H1 (cell line): Measurements from ENCODE around the gene RALGAPB. TPM values are rescaled to one million over a fixed set of nuclear protein-coding genes. Genes with fewer than 3 reads are reported as not detected.

Source experiments
- BACH1 ChIP-seq: IDR thresholded peaks from 2 replicates; pipeline ENCODE4 v1.6.1; 2012; ENCODE audit warnings: low read length, improper control_type of control experiment
- CHD1 ChIP-seq: IDR thresholded peaks from 2 replicates; pipeline ENCODE4 v1.6.1; 2012; ENCODE audit warnings: low read depth, low read length, improper control_type of control experiment
- NRF1 ChIP-seq: IDR thresholded peaks from 2 replicates; pipeline ENCODE4 v1.6.1; 2011; ENCODE audit warnings: mild to moderate bottlenecking, low read depth, low read length, improper control_type of control experiment
- YY1 ChIP-seq: IDR thresholded peaks from 2 replicates; pipeline ENCODE4 v1.6.1; 2011; ENCODE audit warnings: low read depth, mild to moderate bottlenecking, low read length
- polyA plus RNA-seq, 7 experiments: library from polyadenylated mRNA; depleted of rRNA in 3 of 7; stranded (reverse) in 5 of 7; unstranded in 2 of 7; fragments of >200 nt in 5 of 7; fragments of 200-250 nt in 2 of 7; gene quantifications; 1 replicate in 5 of 7; 2 replicates in 1 of 7; 4 replicates in 1 of 7; pipeline versions ENCODE4 v1.2.1 to v1.2.3, GENCODE V29; 2011 to 2013; ENCODE audit warnings: missing spikeins in 2 of 7, mixed read lengths in 2 of 7
- total RNA-seq: library from RNA; stranded (reverse); fragmentation: NEBNext Ultra II Directional; extraction: Animal tissue kit (Norgen Biotek cat#: 25700); gene quantifications from 2 replicates; pipeline ENCODE4 v1.2.1, GENCODE V29; 2021
- TF ChIP-seq, protein P1 (sequence below), 3 experiments: IDR thresholded peaks; 1 replicate in 2 of 3; 2 replicates in 1 of 3; pipeline versions ENCODE4 v1.5.1 to v1.6.1; 2011; ENCODE audit warnings: low read length in 3 of 3, mild to moderate bottlenecking in 3 of 3, inconsistent platforms in 2 of 3, low read depth in 1 of 3, moderate library complexity in 1 of 3; ENCODE audit not compliant: insufficient read depth in 1 of 3; ENCODE audit errors: control extremely low read depth in 1 of 3

Gene RALGAPB
- total and polyA plus RNA-seq, 2 of the 8 experiments (the other 6 are each of a cell fraction or from before 2014, with no cell fraction given): 10.6 to 35.1 TPM

DNA sequence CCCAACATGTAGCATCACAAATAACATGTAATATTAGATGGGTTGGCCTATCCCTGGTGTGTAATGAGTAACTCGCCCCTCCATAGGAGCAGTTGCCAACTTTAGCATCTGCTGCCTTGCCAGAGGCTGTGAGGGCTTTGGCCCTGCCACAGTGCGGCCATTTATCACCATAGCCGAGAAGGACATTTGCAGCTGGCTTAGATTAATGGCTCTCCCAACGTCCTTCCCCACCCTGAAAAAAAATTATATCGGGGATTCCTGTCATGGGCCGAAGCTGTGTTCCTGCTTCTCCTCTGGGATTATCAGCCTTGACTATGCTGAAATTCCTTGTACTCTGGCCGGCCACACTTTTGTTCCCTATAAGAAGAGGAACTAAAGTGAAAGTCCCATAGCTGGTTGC is 100.8 kb downstream of the RALGAPB start (continued):
- TF ChIP-seq, protein P1, sequence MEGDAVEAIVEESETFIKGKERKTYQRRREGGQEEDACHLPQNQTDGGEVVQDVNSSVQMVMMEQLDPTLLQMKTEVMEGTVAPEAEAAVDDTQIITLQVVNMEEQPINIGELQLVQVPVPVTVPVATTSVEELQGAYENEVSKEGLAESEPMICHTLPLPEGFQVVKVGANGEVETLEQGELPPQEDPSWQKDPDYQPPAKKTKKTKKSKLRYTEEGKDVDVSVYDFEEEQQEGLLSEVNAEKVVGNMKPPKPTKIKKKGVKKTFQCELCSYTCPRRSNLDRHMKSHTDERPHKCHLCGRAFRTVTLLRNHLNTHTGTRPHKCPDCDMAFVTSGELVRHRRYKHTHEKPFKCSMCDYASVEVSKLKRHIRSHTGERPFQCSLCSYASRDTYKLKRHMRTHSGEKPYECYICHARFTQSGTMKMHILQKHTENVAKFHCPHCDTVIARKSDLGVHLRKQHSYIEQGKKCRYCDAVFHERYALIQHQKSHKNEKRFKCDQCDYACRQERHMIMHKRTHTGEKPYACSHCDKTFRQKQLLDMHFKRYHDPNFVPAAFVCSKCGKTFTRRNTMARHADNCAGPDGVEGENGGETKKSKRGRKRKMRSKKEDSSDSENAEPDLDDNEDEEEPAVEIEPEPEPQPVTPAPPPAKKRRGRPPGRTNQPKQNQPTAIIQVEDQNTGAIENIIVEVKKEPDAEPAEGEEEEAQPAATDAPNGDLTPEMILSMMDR (IDR thresholded peaks at IDR 0.05; ENCODE audit: control extremely low read depth in 1 of 3, insufficient read depth in 1 of 3, low read depth in 1 of 3, low read length in 3 of 3): no peak
- TF ChIP-seq BACH1: no peak
- no peak for TF ChIP-seq CHD1
- TF ChIP-seq YY1: no peak
- no peak for TF ChIP-seq NRF1
